IPS-18c (cell line): ENCODE results near the gene FTSJ3.
"Not testable (repeated sequence)": the region's sequence is repeated elsewhere in the genome, so short reads cannot be mapped to it uniquely, and the experiment has no call there.

Experiments used
- H3K4me3 ChIP-seq: 2 replicates; pipeline ENCODE4 v1.7.0; 2013; ENCODE audit warnings: low read depth, mild to moderate bottlenecking, low read length, moderate library complexity; ENCODE audit not compliant: insufficient read depth
- H3K9me3 ChIP-seq: one replicate; pipeline ENCODE4 v1.6.1; 2013; ENCODE audit warnings: mild to moderate bottlenecking, low read length, moderate library complexity; ENCODE audit not compliant: control insufficient read depth, insufficient read depth

Gene FTSJ3

DNA sequence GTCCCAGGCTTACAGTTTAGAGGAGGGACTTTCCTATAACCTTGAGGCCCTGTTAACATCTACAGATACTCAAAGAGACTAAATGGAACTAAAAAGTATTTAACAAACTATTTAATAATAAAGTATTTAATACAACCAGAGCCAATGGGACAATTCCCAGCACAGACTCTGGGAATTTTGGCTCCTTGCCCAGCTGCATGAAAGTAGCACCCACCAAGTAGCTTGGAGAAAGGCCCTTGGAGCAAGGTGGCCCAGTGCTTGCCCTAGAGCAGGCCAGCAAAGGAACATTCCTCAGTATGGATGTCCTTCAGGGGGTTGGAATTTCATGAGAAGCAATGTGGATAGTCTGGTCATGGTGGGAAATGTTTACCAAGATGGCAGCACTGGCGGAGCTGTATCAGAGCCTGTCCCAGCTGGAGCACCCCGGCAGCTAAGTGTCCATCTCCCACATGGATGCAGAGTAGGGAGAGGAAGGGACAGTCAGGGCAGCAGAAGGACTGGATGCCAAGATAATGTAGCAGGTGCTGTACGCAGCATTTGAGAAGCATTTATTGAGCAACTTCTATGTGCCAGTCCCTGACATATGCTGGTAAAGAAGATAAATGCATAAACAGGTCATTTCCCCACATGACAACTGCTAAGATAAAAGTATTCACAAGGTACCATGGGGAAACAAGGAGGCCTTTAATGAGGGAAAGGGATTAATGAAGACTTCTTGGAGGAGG, 20.2 kb upstream of the FTSJ3 start:
- H3K9me3 ChIP-seq: no peaks in the 10 kb centered on the region
- H3K4me3 ChIP-seq: no peak overlapping the region

DNA sequence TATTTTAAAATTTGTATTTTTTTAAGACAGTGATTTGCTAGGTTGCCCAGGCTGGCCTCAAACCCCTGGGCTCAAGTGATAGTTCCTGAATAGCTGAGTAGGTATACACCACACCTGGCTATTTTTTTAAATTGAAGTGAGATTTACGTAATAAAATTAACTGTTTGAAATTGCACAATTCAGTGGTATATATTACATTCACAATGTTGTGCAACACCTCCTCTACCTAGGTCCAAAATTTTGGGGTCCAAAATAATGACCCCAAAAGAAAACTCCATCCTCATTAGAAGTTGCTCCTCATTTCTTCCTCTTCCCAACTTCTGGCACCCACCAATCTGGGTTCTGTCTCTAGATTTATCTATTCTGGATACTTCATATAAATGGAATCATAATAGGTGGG, 18.0 kb upstream of the FTSJ3 start:
- Histone ChIP-seq H3K9me3 (no peaks in the 10 kb centered on the region), H3K4me3 (no peak overlapping the region)

DNA sequence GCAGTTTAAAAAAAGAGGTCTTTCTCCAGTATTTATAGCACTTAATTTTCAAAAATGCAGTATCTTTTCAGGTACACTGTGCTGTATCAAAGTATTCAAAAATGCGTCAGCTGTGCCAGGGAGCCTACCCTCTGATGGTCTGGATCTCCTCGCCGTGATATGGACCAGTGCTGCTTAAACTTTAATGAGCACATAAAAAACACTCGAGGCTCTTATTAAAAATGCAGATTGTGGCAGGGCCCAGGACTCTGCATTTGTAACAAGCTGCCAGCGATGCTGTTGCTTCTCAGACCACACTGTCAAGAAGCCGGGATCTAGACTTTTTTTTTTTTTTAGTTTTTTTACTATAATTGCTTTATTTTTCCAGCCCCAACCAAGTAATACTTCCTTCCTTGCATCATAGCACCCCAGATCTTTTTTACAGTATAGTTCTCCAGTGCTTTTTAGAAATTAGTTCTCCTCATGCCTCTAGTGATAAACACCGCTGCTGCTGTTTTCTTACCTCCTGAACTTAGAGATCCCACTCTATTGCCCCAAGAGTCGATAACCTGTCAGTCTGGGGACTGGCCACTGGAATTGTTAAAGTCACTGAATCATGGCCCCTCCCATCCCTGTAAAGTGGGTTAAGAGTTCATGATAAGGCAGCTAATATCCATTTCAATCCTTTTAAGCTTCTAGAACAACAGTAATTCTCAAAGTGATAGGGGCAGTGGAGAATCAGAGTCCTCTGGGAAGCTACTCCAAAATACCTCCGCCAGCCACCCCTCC, 16.6 kb upstream of the FTSJ3 start:
- Histone ChIP-seq H3K4me3 (no peak overlapping the region; the same call in 1 of the 2 replicates), H3K9me3 (no peaks in the 10 kb centered on the region)

GRCh38 chr17:63843387-63843888, 16.0 kb upstream of the FTSJ3 start:
- not testable (repeated sequence) for H3K9me3 ChIP-seq
- H3K4me3 ChIP-seq: peak overlapping the region; percentile 65

GRCh38 chr17:63842540-63843386, 15.3 kb upstream of the FTSJ3 start, which contains the start of gene SMARCD2:
Gene SMARCD2 (minus strand): TSS chr17:63842685. CDS start chr17:63842674, 11 bp downstream.
- H3K4me3 ChIP-seq: peak within 1 kb of the TSS; percentile 77
- H3K9me3 ChIP-seq: no peaks in the 10 kb centered on the region

GRCh38 chr17:63842173-63842539, 14.7 kb upstream of the FTSJ3 start:
- peak overlapping the region; percentile 77 for H3K4me3 ChIP-seq

GRCh38 chr17:63841350-63842172, 14.1 kb upstream of the FTSJ3 start:
- Histone ChIP-seq H3K4me3 (peak overlapping the region; percentile 77), H3K9me3 (no peaks in the 10 kb centered on the region)

More at GRCh38 chr17:63842173-63842539, 14.7 kb upstream of the FTSJ3 start:
- H3K9me3 ChIP-seq: no peaks in the 10 kb centered on the region

GRCh38 chr17:63840591-63841349, 13.3 kb upstream of the FTSJ3 start:
- peak overlapping the region; percentile 77 for H3K4me3 ChIP-seq
- no peaks in the 10 kb centered on the region for H3K9me3 ChIP-seq

DNA sequence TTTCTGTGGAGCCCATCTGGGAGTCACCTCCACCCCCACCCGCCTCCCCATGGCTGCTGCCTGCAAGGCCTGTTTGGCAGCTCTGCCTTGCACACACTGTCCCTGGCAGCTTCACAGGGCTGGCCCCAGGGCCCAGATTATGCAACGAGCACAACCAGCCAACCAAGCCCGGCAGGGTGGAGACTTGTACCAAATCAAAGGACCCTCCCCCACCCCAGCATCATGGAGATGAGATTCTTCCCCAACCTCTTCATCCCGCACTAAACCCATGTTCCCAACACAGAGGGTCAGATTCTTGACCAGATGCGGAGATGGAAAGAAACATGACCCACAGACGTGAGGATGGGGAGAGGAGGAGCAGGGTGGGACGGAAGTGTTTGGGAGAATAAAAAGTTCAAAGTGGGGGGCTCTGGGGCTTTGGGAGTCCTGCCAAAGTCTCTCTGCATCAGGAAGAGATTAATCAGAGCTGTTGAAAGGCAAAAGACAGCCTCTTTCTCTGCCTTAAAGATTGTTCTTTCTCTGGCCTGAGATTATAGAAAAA, 11.2 kb upstream of the FTSJ3 start:
- H3K4me3 ChIP-seq: peak overlapping the region; percentile 17; the same call in 1 of the 2 replicates
- no peaks in the 10 kb centered on the region for H3K9me3 ChIP-seq

DNA sequence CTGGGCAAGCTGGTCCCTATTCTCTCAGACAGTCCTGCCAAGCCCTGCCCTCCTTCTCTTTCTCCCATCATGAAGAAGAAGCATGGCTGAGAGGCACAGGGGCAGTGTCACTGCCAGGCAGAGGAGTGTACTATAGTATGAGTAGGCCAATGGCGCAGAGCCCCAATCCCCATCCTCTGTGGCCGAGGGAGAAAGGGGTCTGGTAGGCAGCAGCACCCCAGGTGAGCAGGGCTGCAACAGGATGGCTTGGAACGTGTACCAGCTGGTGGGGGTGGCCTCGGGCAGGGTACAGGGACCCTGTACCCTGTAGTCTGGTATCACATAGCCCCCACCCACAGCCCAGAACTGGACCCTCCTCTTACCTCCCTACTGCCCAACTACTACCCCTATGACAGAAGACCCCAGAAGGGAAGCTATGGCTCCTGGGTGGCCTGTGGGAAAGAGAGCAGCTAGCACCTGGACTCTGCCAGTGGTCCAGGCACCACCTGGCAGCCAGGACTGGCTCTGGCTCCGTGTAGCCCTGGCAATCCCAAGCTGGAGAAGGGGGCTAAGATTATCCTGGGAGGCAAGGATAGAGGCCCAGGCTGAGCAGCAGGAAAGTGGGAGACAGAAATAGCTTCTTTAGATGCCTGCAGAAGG, 10.6 kb upstream of the FTSJ3 start:
- no peak overlapping the region for H3K4me3 ChIP-seq
- no peaks in the 10 kb centered on the region for H3K9me3 ChIP-seq

- H3K4me3 ChIP-seq: no peak overlapping the region
- H3K9me3 ChIP-seq: no peaks in the 10 kb centered on the region
Measured at GRCh38 chr17:63837480-63837879, 10.0 kb upstream of the FTSJ3 start.

DNA sequence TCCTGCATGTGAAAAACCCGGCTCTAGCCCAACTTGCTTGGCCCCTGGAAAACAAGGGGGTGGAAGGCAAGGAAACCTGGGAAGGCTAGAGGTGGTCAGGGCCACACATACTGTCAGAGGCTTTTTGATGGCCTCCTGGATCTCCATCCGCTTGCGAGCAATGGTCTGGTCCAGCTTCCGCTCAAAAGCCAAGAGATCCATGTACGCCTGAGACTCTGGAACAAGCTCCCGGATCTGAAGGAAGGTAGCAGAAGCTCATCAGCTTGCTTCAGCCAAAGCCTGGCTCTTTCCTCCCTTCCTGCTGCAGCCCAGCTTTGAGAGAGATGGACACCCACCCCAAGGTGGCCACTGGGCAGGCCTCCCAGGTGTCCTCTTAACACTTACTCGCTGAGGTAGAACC, 9.3 kb upstream of the FTSJ3 start:
- no peak overlapping the region for H3K4me3 ChIP-seq

GRCh38 chr17:63835167-63835720, 7.8 kb upstream of the FTSJ3 start:
- H3K4me3 ChIP-seq: no peak overlapping the region

More for the DNA sequence above, 9.3 kb upstream of the FTSJ3 start:
- H3K9me3 ChIP-seq: no peaks in the 10 kb centered on the region

GRCh38 chr17:63834431-63835166, 7.1 kb upstream of the FTSJ3 start:
- Histone ChIP-seq H3K9me3 (no peaks in the 10 kb centered on the region), H3K4me3 (no peak overlapping the region)

More at GRCh38 chr17:63835167-63835720, 7.8 kb upstream of the FTSJ3 start:
- no peaks in the 10 kb centered on the region for H3K9me3 ChIP-seq
